ENCODE measurements around the gene GSC2.

GSC2 gene

DNA sequence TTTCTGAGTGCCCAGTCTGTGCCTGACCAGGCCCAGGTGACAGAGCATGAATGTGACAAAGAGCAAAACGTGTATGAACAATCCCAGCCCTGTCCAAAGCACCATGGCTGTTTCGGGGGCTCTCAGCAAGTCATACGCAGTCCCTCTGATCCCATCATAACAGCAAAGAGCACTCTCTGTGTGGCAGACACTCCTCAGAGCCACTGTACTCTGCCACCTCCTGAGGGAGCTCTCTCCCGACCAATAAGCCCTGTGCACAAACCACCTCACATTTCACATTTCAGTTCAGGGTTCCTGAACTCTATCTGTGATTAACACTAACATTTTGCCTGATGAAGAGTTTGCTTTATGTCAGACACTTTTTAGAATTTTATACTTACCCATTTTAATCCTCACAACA, 34.5 kb downstream of the GSC2 start:
- no peak for DNase-seq

DNA sequence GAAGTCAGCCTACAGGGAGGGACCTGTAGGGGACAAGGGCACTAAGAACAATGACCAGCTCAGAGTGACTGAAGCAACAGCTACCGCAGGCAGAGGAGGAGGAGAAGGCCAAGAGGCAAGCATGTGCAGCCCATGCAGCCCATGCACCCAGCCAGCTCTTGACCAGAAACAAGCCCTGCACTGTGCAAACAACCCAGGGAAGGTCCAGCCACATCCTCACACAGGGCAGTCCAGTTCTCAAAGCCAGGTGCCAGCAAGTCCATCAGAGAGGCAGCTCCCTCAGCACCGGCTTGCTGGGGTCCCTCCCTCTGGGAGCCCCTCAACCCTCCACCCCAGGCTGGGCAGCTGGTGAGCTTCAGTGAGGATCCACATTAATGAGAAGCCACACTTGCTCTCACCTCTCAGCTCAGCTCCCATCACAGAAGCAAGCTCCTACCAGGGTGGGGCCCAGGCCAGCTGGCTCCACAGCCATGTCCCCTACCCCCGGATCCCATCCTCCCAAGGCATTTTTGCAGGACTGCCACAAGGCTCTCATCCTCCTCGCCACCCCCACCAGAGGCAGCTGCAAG, 35.0 kb downstream of the GSC2 start:
- no peak for DNase-seq

DNA sequence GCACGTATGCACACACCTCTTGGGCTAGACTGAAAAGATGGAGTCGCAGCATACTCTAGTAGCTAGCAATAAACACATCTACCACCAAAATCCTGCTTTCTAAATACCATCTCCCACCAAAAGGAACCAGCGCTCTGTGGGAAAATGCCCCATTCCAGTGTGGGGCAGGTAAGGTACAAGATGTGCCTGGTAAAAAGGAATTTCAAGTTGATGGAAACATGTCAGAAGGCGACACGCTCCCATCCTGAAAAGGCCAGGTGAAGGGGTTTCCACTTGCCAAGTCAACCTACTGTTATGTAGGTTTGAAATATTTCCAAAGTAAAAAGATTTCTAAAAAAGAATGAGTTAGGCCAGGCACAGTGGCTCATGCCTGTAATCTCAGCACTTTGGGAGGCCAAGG, 36.7 kb downstream of the GSC2 start:
- DNase-seq: no peak

DNA sequence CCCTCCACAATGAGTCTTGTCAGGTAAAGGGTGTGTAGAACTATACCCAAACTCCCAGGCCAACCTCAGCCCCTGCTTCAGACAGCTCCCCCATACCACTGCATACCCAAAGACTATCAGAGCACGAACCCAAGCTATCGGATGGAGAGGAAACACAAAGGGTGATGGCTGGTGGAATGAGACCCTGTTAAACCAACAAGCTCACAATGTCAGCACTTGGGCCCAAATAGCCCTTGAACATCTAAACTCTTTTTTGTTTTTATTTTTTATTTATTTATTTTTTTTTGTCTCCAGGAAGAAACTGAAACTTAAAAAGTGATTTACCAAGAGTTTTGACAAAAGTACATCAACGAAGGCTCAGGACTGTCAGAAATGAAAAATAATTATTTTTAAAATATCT, 38.5 kb downstream of the GSC2 start:
- DNase-seq: peak; percentile 6

- DNase-seq: no peak
These were observed 39.0 kb downstream of the GSC2 start for GRCh38 chr22:19111140-19111539.

DNA sequence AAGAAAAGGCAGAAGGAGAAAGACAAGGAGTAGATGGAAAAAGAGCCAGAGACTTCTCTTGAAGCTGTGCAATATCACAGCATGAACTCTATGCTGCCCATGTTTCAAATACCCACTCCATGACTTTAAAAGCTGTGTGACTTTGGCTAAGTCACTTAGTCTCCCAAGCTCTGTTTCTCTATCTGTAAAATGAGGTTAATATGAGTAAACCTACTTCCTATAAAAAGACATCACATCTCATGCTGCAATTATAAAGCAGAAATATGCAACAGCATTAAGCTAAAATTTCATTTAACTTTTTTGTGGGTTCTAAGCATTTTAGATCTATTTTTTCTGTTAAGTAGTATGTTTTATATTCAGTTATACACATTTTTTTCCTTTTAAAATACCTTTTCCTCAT, 39.4 kb downstream of the GSC2 start:
- no peak for DNase-seq

DNA sequence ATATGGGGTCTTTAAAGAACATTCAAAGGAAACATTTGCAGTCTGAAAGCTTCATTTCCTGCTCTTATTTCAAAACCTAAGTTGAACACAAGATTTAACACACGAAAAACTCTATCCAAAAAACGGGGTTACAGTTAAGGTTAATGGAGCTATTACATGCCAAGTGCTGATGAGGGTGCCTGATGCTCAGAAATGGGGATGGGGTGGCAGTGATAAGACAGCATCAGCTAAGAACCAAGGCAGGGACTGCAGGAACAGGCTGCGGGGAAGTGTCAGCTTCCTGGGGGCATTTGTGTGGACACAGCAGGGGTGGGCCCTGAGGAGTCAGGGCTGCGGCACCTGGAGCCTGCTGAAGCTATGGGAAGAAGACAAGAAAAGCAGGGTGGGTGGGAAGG, 40.0 kb downstream of the GSC2 start:
- no peak for DNase-seq

- DNase-seq: peak; percentile 28
These were observed 40.7 kb downstream of the GSC2 start for GRCh38 chr22:19109198-19110063.

- no peak for DNase-seq
These were observed 41.3 kb downstream of the GSC2 start for GRCh38 chr22:19108807-19109197.

DNA sequence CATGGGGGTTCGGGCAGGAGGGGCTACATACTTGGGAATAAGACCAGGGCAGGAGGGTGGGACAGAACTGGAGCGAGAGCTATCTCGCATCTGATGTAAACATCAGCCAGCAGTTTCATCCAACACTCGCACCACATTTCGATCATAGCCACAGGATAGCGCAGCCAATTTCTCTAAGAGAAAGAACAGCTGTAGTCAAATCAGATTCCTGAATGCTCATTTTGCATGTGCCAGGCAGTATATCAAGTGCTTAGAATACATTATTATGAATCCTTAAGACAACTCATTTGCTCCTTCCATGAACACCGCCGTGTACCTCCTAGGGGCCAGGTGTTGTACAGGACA, 42.4 kb downstream of the GSC2 start:
- no peak for DNase-seq

DNA sequence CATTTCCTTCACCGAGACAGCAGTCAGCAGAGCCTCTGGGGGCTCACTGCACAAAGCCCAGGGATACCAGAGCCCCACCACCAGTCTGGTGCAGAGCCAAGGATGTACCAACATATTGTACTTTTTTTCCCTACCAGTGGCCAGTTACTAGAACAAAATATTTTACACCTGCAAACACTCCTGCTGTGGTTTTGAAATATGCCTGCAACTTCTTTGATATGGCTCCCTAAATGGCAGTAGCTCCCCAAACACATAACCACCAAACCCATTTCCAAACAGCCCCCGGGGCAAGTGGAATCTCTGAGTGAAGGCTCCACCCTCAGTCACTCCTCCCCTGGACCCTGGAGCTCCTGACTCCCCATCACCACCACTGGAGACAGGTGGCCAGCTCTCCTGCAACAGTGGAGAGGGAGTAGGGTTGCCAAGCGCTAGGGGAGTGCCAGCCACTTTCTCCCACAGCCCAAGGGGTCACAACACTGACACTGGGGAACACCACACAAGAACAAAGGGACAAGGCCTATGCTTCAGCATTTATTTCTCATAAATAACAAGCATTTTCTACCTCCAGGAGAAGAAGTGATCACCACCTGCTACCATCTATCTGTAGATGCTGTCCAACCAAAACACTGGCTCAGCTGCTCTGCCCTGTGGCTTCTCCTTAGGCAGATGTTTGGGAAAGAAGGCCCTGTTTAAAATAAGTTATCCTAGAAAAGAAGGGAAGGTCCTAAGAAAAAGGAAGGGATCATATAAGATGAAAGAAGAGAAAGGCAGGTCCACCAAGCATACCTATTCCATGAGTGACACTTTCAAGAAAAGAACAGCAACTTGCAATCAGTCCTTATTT, 43.0 kb downstream of the GSC2 start:
- DNase-seq: no peak

DNA sequence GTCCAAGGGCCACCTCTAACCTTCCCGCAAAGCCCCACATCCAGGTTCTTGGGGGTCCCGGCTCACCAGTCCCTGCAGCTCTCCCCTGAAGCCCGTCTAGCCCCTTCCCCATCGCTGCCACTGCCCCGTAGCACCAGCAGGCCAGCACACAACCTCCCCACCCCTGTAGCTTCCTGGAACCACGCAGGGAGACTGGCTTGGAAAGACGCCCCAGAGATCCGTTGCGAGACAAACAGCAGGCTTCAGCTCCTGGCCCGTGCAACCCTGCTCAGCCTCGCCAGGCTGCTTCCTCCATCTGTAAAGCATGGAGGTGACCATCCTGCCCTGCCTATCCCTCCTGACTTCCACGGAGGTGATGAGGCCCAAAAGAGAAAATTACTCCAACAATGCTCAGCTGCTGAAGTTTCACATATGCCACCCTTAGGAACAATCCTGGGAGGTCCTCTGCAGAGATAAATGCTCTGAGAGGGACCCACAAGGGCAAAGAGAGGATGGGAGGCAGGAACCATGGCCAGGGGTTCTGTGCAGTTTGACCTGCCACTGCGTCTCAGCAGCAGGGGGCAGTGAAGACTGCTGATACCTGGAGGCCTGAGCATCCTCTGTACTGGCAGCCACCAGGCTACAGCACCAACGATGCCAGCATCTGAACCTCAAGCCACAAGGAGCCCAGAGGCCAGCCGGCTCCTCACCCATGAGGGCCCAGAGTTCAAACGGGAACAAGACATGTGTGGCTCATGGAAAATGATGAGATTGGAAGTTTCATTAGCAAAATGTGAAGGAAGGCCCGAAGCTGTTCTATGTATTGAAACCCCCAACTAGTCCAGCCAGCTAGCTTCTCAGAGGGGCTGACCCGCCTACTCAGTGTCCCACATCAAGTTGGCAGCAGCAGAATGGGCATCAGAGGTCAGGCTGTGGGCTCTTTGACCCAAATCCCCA, 44.0 kb downstream of the GSC2 start:
- no peak for DNase-seq

DNA sequence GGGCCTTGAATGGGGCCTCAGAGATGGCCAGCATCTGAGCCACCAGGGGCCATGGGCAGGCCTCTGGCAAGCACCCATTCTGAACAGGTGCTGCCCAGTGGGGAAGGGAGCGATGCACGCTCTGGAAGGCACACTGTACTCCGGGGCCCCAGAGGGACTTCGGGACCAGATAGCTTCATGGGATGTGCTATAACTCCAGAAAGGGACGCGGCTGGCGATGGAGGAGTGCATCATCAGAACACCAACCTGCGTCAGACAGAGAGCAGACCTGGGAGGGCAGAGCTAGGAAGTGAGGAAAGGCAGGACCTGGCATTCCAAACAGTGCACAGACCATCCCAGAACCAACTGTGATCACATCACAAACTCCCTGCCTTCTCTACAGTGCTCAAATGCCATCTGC, 44.6 kb downstream of the GSC2 start:
- DNase-seq: no peak

DNA sequence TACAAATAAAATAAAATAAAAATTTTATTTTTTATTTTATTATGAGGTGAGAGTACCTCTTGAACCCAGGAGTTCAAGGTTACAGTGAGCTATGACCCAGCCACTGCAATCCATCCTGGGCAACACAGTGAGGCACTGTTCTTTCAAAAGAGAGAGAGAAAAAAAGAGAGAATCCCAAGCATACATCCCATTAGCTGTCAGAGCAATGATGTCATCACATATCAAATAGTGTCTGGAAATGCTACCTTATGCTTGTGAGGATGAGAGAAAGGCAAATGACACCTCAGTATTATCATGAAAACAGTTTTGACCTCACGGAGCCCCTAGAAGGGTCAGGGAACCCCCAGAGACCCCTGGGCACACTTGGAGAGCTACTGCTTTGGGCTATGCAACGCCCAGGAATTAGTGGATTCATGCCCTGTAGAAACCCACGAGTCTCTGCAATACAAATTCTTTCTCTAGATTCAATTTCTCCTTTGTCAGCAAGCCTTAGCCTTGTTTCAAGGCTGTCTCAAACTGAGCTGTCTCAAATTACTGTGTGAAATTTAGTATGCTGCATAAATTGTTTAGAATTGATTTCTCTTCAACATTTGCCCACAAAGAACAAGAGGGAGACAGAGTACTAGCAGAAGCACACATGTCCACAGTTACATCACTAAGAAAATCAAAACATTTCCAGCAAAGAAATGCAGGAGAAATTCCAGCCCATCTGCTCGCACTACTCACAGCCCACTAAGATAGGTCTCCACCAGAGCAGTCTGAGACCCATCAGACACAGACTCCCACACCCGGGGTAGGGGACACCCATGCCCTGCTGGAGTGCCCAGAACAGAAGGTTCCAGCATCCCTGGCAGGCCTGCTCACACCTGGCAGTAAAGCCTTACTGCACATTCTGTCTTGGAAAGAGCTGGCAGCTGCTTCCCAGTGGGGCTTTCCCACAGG, 45.9 kb downstream of the GSC2 start:
- no peak for DNase-seq

- no peak for DNase-seq
These were observed 51.9 kb downstream of the GSC2 start for GRCh38 chr22:19098157-19098556.

DNA sequence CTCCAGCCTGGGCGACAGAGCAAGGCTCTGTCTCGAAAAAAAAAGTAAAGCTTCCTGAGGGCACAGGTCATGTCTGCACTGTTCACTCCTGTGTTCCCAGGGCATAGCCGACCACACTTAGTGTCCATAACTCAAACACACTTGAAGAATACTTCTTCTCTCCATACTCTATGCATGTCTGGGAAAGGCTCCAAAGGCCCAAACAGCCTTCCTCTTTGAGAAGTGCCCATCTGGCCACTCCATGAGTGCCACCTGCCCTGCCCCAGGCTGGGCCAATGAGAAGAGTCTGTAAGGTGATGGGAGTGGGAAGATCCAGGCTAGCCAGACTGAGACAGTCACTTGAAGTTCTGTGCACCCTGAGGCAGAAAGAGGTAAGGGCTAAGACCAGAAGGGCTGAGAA, 52.6 kb downstream of the GSC2 start:
- no peak for DNase-seq
